Mucosa of stomach (tissue), 1 donor: ENCODE data around the gene UMPS.

Experiments
- H3K27me3 ChIP-seq: one replicate; pipeline ENCODE4 v1.7.0; 2013; ENCODE audit warnings: mild to moderate bottlenecking, low read length; ENCODE audit not compliant: control insufficient read depth, insufficient read depth
- H3K36me3 ChIP-seq: one replicate; pipeline ENCODE4 v1.7.0; 2013; ENCODE audit warnings: low read length; ENCODE audit not compliant: control insufficient read depth, insufficient read depth
- H3K4me1 ChIP-seq: one replicate; pipeline ENCODE4 v1.7.0; 2013; ENCODE audit warnings: mild to moderate bottlenecking, low read length; ENCODE audit not compliant: control insufficient read depth, insufficient read depth
- H3K4me3 ChIP-seq: one replicate; pipeline ENCODE4 v1.7.0; 2013; ENCODE audit warnings: low read length
- H3K9ac ChIP-seq: one replicate; pipeline ENCODE4 v1.7.0; 2013; ENCODE audit warnings: mild to moderate bottlenecking, low read length, moderate library complexity
- H3K9me3 ChIP-seq: one replicate; pipeline ENCODE4 v1.7.0; 2013; ENCODE audit warnings: mild to moderate bottlenecking, low read length, moderate library complexity; ENCODE audit not compliant: control insufficient read depth
- donor health status: Pancreatic carcinoma.

The UMPS gene

GRCh38 chr3:124759666-124760401, 29.6 kb downstream of the UMPS start:
- H3K9me3 ChIP-seq, result no peaks in the 10 kb centered on the region
- no peak overlapping the region for H3K9ac ChIP-seq
- H3K4me1 ChIP-seq, result no peaks in the 10 kb centered on the region
- H3K4me3 ChIP-seq, result no peak overlapping the region
- no peaks in the 10 kb centered on the region for H3K36me3 ChIP-seq
- no peaks in the 10 kb centered on the region for H3K27me3 ChIP-seq

- Histone ChIP-seq H3K9me3 (no peaks in the 10 kb centered on the region), H3K36me3 (no peaks in the 10 kb centered on the region), H3K27me3 (no peaks in the 10 kb centered on the region), H3K4me3 (no peak overlapping the region), H3K4me1 (no peaks in the 10 kb centered on the region), H3K9ac (no peak overlapping the region)
Observed at GRCh38 chr3:124760601-124761000, 30.3 kb downstream of the UMPS start.

- H3K9ac ChIP-seq, result no peak overlapping the region
- H3K36me3 ChIP-seq, result no peaks in the 10 kb centered on the region
- H3K9me3 ChIP-seq, result no peaks in the 10 kb centered on the region
- H3K4me1 ChIP-seq, result no peaks in the 10 kb centered on the region
- H3K4me3 ChIP-seq, result no peak overlapping the region
- H3K27me3 ChIP-seq, result no peaks in the 10 kb centered on the region
Observed at GRCh38 chr3:124761250-124761796, 31.1 kb downstream of the UMPS start.

GRCh38 chr3:124761935-124762660, 31.8 kb downstream of the UMPS start:
- H3K27me3 ChIP-seq, result no peaks in the 10 kb centered on the region

GRCh38 chr3:124762661-124763011, 32.4 kb downstream of the UMPS start:
- H3K27me3 ChIP-seq, result no peaks in the 10 kb centered on the region
- H3K4me1 ChIP-seq, result no peaks in the 10 kb centered on the region
- no peak overlapping the region for H3K9ac ChIP-seq
- no peak overlapping the region for H3K4me3 ChIP-seq
- no peaks in the 10 kb centered on the region for H3K36me3 ChIP-seq
- no peaks in the 10 kb centered on the region for H3K9me3 ChIP-seq

More at GRCh38 chr3:124761935-124762660, 31.8 kb downstream of the UMPS start:
- Histone ChIP-seq H3K4me1 (no peaks in the 10 kb centered on the region), H3K36me3 (no peaks in the 10 kb centered on the region), H3K9me3 (no peaks in the 10 kb centered on the region), H3K9ac (no peak overlapping the region), H3K4me3 (no peak overlapping the region)

GRCh38 chr3:124763206-124763605, 33.0 kb downstream of the UMPS start:
- Histone ChIP-seq H3K9ac (no peak overlapping the region), H3K27me3 (no peaks in the 10 kb centered on the region), H3K36me3 (no peaks in the 10 kb centered on the region), H3K4me3 (no peak overlapping the region), H3K9me3 (no peaks in the 10 kb centered on the region), H3K4me1 (no peaks in the 10 kb centered on the region)

- Histone ChIP-seq H3K36me3 (no peaks in the 10 kb centered on the region), H3K9ac (no peak overlapping the region), H3K9me3 (no peaks in the 10 kb centered on the region), H3K4me1 (no peaks in the 10 kb centered on the region), H3K4me3 (no peak overlapping the region), H3K27me3 (no peaks in the 10 kb centered on the region)
Observed at GRCh38 chr3:124763644-124764358, 33.5 kb downstream of the UMPS start.

- no peaks in the 10 kb centered on the region for H3K36me3 ChIP-seq
Observed at GRCh38 chr3:124764746-124765145, 34.5 kb downstream of the UMPS start.

GRCh38 chr3:124765197-124765840, 35.1 kb downstream of the UMPS start:
- Histone ChIP-seq H3K9ac (no peak overlapping the region), H3K36me3 (no peaks in the 10 kb centered on the region), H3K27me3 (no peaks in the 10 kb centered on the region), H3K4me1 (no peaks in the 10 kb centered on the region), H3K4me3 (no peak overlapping the region), H3K9me3 (no peaks in the 10 kb centered on the region)

More at GRCh38 chr3:124764746-124765145, 34.5 kb downstream of the UMPS start:
- H3K9me3 ChIP-seq, result no peaks in the 10 kb centered on the region
- no peaks in the 10 kb centered on the region for H3K27me3 ChIP-seq
- no peak overlapping the region for H3K9ac ChIP-seq
- H3K4me1 ChIP-seq, result no peaks in the 10 kb centered on the region
- no peak overlapping the region for H3K4me3 ChIP-seq

GRCh38 chr3:124766113-124767095, 36.2 kb downstream of the UMPS start:
- H3K9me3 ChIP-seq, result no peaks in the 10 kb centered on the region
- no peaks in the 10 kb centered on the region for H3K27me3 ChIP-seq
- H3K4me3 ChIP-seq, result no peak overlapping the region
- H3K4me1 ChIP-seq, result no peaks in the 10 kb centered on the region
- H3K9ac ChIP-seq, result no peak overlapping the region
- no peaks in the 10 kb centered on the region for H3K36me3 ChIP-seq

GRCh38 chr3:124767264-124767663, 37.0 kb downstream of the UMPS start:
- Histone ChIP-seq H3K4me1 (peaks cover 5% of the 10 kb centered on the region), H3K4me3 (no peak overlapping the region), H3K9ac (no peak overlapping the region), H3K36me3 (no peaks in the 10 kb centered on the region), H3K9me3 (no peaks in the 10 kb centered on the region), H3K27me3 (no peaks in the 10 kb centered on the region)
